Measurements from ENCODE around the gene RANBP17.
"Not testable (repeated sequence)": the region's sequence is repeated elsewhere in the genome, so short reads cannot be mapped to it uniquely, and the experiment has no call there.

RANBP17 gene

GRCh38 chr5:171023508-171023907, 161.7 kb downstream of the RANBP17 start:
- Histone ChIP-seq H3K4me3 (ENCODE audit: severe bottlenecking) (no peak overlapping the region), H3K9me3 (ENCODE audit: severe bottlenecking) (peaks cover 13% of the 10 kb centered on the region), H3K36me3 (ENCODE audit: low read depth) (no peaks in the 10 kb centered on the region), H3K27me3 (ENCODE audit: insufficient read depth, poor library complexity, severe bottlenecking) (no peaks in the 10 kb centered on the region), H3K4me1 (ENCODE audit: insufficient read depth, poor library complexity, severe bottlenecking) (no peaks in the 10 kb centered on the region), H3K27ac (ENCODE audit: poor library complexity, severe bottlenecking) (no peak overlapping the region)
- DNase-seq (ENCODE audit: low spot score): no peak
- no peak for TF ChIP-seq CTCF (IDR thresholded peaks at IDR 0.05; ENCODE audit: poor library complexity, severe bottlenecking)
- no peak for ATAC-seq (ENCODE audit: low read depth)

GRCh38 chr5:171024084-171024483, 162.3 kb downstream of the RANBP17 start:
- Histone ChIP-seq H3K36me3 (ENCODE audit: low read depth) (peaks cover 2% of the 10 kb centered on the region; the same call in 1 of the 2 replicates), H3K27me3 (ENCODE audit: insufficient read depth, poor library complexity, severe bottlenecking) (no peaks in the 10 kb centered on the region), H3K4me1 (ENCODE audit: insufficient read depth, poor library complexity, severe bottlenecking) (no peaks in the 10 kb centered on the region), H3K4me3 (ENCODE audit: severe bottlenecking) (no peak overlapping the region), H3K27ac (ENCODE audit: poor library complexity, severe bottlenecking) (no peak overlapping the region), H3K9me3 (ENCODE audit: severe bottlenecking) (peaks cover 13% of the 10 kb centered on the region)
- no peak for DNase-seq (ENCODE audit: low spot score)
- ATAC-seq (ENCODE audit: low read depth): no peak
- no peak for TF ChIP-seq CTCF (IDR thresholded peaks at IDR 0.05; ENCODE audit: poor library complexity, severe bottlenecking)

GRCh38 chr5:171029401-171029800, 167.6 kb downstream of the RANBP17 start:
- no peak overlapping the region for H3K27ac ChIP-seq (ENCODE audit: poor library complexity, severe bottlenecking)
- peaks cover 3% of the 10 kb centered on the region for H3K9me3 ChIP-seq (ENCODE audit: severe bottlenecking)
- peaks cover 7% of the 10 kb centered on the region; the same call in 1 of the 2 replicates for H3K36me3 ChIP-seq (ENCODE audit: low read depth)
- ATAC-seq (ENCODE audit: low read depth) (no peak), DNase-seq (ENCODE audit: low spot score) (no peak)
- no peaks in the 10 kb centered on the region for H3K4me1 ChIP-seq (ENCODE audit: insufficient read depth, poor library complexity, severe bottlenecking)
- TF ChIP-seq CTCF (IDR thresholded peaks at IDR 0.05; ENCODE audit: poor library complexity, severe bottlenecking): no peak
- no peaks in the 10 kb centered on the region for H3K27me3 ChIP-seq (ENCODE audit: insufficient read depth, poor library complexity, severe bottlenecking)
- no peak overlapping the region for H3K4me3 ChIP-seq (ENCODE audit: severe bottlenecking)

GRCh38 chr5:171031977-171032376, 170.2 kb downstream of the RANBP17 start:
- no peak for DNase-seq (ENCODE audit: low spot score)
- no peaks in the 10 kb centered on the region for H3K4me1 ChIP-seq (ENCODE audit: insufficient read depth, poor library complexity, severe bottlenecking)
- H3K9me3 ChIP-seq (ENCODE audit: severe bottlenecking): peaks cover 3% of the 10 kb centered on the region
- no peak overlapping the region for H3K27ac ChIP-seq (ENCODE audit: poor library complexity, severe bottlenecking)
- no peak overlapping the region for H3K4me3 ChIP-seq (ENCODE audit: severe bottlenecking)
- no peak for ATAC-seq (ENCODE audit: low read depth)
- H3K36me3 ChIP-seq (ENCODE audit: low read depth): peaks cover 7% of the 10 kb centered on the region; the same call in 1 of the 2 replicates
- no peak for TF ChIP-seq CTCF (IDR thresholded peaks at IDR 0.05; ENCODE audit: poor library complexity, severe bottlenecking)
- no peaks in the 10 kb centered on the region for H3K27me3 ChIP-seq (ENCODE audit: insufficient read depth, poor library complexity, severe bottlenecking)

GRCh38 chr5:171032435-171032973, 170.7 kb downstream of the RANBP17 start:
- Histone ChIP-seq H3K27me3 (ENCODE audit: insufficient read depth, poor library complexity, severe bottlenecking) (no peaks in the 10 kb centered on the region), H3K4me1 (ENCODE audit: insufficient read depth, poor library complexity, severe bottlenecking) (no peaks in the 10 kb centered on the region), H3K27ac (ENCODE audit: poor library complexity, severe bottlenecking) (no peak overlapping the region), H3K36me3 (ENCODE audit: low read depth) (peaks cover 7% of the 10 kb centered on the region; the same call in 1 of the 2 replicates), H3K4me3 (ENCODE audit: severe bottlenecking) (no peak overlapping the region), H3K9me3 (ENCODE audit: severe bottlenecking) (peaks cover 3% of the 10 kb centered on the region)
- no peak for TF ChIP-seq CTCF (IDR thresholded peaks at IDR 0.05; ENCODE audit: poor library complexity, severe bottlenecking)
- DNase-seq (ENCODE audit: low spot score) (no peak), ATAC-seq (ENCODE audit: low read depth) (no peak)

GRCh38 chr5:171041893-171042292, 180.1 kb downstream of the RANBP17 start:
- not testable (repeated sequence) for H3K27ac ChIP-seq (ENCODE audit: poor library complexity, severe bottlenecking); H3K36me3 ChIP-seq (ENCODE audit: low read depth); DNase-seq (ENCODE audit: low spot score); H3K4me1 ChIP-seq (ENCODE audit: insufficient read depth, poor library complexity, severe bottlenecking); ATAC-seq (ENCODE audit: low read depth); H3K4me3 ChIP-seq (ENCODE audit: severe bottlenecking); H3K27me3 ChIP-seq (ENCODE audit: insufficient read depth, poor library complexity, severe bottlenecking); H3K9me3 ChIP-seq (ENCODE audit: severe bottlenecking)

Measured in RWPE2 (cell line).